ENCODE data around the gene SHBG. TPM values are rescaled to one million over a fixed set of nuclear protein-coding genes. Genes with fewer than 3 reads are reported as not detected.

Gene SHBG
- total RNA-seq, 4 donors from 2014 or later, result 0.83 TPM; not detected in 3

GRCh38 chr17:7611635-7612293 lies 18.2 kb upstream of the SHBG start:
- no peaks in the 10 kb centered on the region for H3K27me3 ChIP-seq
- intact Hi-C loops (cut with DNase I), result no loop called here
- no peak for DNase-seq (ENCODE audit: extremely low spot score)
- TF ChIP-seq POLR2AphosphoS5 (IDR thresholded peaks at IDR 0.05) (no peak), EP300 (IDR thresholded peaks at IDR 0.05) (no peak), POLR2A (IDR thresholded peaks at IDR 0.05; ENCODE audit: low read depth) (no peak)
- TF ChIP-seq, protein P1, sequence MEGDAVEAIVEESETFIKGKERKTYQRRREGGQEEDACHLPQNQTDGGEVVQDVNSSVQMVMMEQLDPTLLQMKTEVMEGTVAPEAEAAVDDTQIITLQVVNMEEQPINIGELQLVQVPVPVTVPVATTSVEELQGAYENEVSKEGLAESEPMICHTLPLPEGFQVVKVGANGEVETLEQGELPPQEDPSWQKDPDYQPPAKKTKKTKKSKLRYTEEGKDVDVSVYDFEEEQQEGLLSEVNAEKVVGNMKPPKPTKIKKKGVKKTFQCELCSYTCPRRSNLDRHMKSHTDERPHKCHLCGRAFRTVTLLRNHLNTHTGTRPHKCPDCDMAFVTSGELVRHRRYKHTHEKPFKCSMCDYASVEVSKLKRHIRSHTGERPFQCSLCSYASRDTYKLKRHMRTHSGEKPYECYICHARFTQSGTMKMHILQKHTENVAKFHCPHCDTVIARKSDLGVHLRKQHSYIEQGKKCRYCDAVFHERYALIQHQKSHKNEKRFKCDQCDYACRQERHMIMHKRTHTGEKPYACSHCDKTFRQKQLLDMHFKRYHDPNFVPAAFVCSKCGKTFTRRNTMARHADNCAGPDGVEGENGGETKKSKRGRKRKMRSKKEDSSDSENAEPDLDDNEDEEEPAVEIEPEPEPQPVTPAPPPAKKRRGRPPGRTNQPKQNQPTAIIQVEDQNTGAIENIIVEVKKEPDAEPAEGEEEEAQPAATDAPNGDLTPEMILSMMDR (IDR thresholded peaks at IDR 0.05), result no peak
- peaks cover 28 to 60% (median 58%) of the 10 kb centered on the region in 4 donors for H3K4me1 ChIP-seq
- 63% methylated on average over 3 of the region's 3 CpGs for WGBS
- H3K36me3 ChIP-seq, result peaks cover 0 to 17% (median 1%) of the 10 kb centered on the region in 4 donors
- H3K9me3 ChIP-seq, result no peaks in the 10 kb centered on the region
- H3K27ac ChIP-seq (replicated peaks in 1 of 4), result no peak overlapping the region
- no peak overlapping the region for H3K4me3 ChIP-seq

GRCh38 chr17:7612294-7612640 lies 17.7 kb upstream of the SHBG start:
- intact Hi-C loops (cut with DNase I), result no loop called here
- WGBS, result 100% methylated on average over 1 of the region's 1 CpG
- DNase-seq (ENCODE audit: extremely low spot score), result no peak
- H3K27me3 ChIP-seq, result no peaks in the 10 kb centered on the region
- no peaks in the 10 kb centered on the region for H3K9me3 ChIP-seq
- H3K4me1 ChIP-seq, result peaks cover 25 to 60% (median 58%) of the 10 kb centered on the region in 4 donors
- TF ChIP-seq, protein P1 (IDR thresholded peaks at IDR 0.05), result no peak
- no peak for TF ChIP-seq EP300 (IDR thresholded peaks at IDR 0.05)
- no peak for TF ChIP-seq POLR2A (IDR thresholded peaks at IDR 0.05; ENCODE audit: low read depth)
- no peak for TF ChIP-seq POLR2AphosphoS5 (IDR thresholded peaks at IDR 0.05)
- H3K27ac ChIP-seq (replicated peaks in 1 of 4), result no peak overlapping the region
- H3K4me3 ChIP-seq, result peak overlapping the region in 1 of 4 donors; percentile 94
- H3K36me3 ChIP-seq, result peaks cover 0 to 17% (median 1%) of the 10 kb centered on the region in 4 donors

DNA sequence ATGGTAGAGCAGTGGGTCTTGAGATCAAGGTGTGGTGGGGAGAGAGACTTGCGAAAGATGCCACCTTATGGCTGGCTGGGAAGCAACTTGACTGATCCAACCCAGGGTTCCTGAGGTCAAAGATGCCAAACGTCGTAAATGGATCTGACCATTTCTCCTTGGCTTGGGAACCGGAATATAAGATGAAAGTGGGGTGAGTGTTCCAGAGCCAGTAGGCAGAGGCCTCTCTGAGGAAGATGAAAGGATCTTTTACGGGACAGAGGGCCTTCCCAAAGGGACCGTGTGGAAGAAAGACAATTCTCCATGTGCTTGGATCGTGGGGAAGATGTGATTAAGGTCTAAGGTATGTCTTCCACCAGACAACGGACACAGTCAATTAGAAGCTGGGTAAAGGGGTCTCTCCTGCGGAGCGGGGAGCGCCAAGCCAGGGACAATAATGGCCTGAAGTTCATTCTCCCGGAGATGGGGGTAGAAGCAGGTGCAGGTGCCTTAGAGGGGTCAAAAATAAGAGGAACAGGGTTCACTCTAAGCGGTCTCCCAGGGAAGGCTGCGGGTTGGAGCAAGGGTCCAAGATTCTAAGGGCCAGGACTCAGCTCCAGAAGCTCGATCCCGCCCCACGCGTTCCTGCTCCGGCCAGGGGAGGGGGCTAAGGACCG lies 16.0 kb upstream of the SHBG start:
- TF ChIP-seq POLR2AphosphoS5 (IDR thresholded peaks at IDR 0.05) (no peak), EP300 (IDR thresholded peaks at IDR 0.05) (no peak), POLR2A (IDR thresholded peaks at IDR 0.05; ENCODE audit: low read depth) (no peak)
- TF ChIP-seq, protein P1 (IDR thresholded peaks at IDR 0.05), result no peak
- Histone ChIP-seq H3K36me3 (peaks cover 0 to 13% (median 1%) of the 10 kb centered on the region in 4 donors), H3K9me3 (no peaks in the 10 kb centered on the region), H3K4me1 (peaks cover 25 to 59% (median 55%) of the 10 kb centered on the region in 4 donors), H3K27me3 (no peaks in the 10 kb centered on the region), H3K4me3 (peak overlapping the region; percentile 81 to 96 (median 92)), H3K27ac (replicated peaks in 1 of 4) (peak overlapping the region; percentile 91 to 98 (median 97))
- intact Hi-C loops (cut with DNase I), result no loop called here
- 12% methylated on average over 15 of the region's 20 CpGs for WGBS
- DNase-seq (ENCODE audit: extremely low spot score), result no peak

DNA sequence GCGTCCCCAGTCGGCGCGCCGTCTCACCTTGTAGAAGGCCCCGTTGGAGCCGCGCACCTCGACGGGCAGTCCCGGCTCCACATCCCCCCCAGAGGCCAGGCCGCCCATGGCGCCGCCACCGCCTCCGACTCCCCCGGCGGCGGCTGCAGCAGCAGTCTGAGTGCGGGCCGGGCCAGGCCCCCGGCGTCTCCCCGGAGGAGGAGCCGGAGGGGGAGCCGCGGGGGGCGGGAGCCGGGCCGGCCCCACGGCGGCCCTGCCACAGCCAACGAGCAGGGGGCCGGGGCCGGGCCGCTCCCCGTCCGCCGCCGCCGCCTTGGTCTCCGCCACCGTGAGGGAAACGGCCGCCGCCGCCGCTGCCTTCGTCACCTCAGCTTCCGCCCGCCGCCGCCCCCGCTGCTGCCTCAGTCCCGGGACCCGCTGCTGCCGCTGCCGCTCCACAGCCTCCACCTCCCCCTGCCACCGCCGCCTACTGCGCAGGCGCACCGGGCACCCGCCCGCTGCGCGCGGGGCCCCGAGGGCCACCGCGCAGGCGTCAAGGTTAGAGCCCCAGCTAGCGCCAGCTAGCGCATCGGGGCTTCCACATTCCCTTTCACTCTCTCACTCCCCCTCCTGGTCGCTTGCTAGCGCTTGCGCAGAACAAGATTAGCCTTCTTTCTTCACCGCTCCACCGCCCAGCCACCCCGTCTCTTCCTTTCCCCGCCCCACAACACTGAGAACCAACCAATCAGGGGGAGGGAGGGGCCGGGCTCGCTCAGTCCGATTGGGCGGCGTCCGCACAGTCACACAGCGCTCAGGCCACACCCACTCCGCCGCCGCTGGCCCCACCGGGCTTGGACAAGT lies 15.3 kb upstream of the SHBG start, which contains the start of gene FXR2:
TSS of gene FXR2 (minus strand) at position 473 of the 840 bp plus-strand sequence. CDS start at position 108, 365 bp downstream.
- intact Hi-C loops (cut with DNase I), result no loop called here
- under 1% methylated on average over 37 of the region's 93 CpGs for WGBS

More for the DNA sequence above, 15.3 kb upstream of the SHBG start, which contains the start of gene FXR2:
- Histone ChIP-seq H3K27me3 (no peaks in the 10 kb centered on the region), H3K9me3 (no peaks in the 10 kb centered on the region), H3K4me3 (peak within 1 kb of the TSS; percentile 81 to 96 (median 92)), H3K27ac (replicated peaks in 1 of 4) (peak within 1 kb of the TSS; percentile 91 to 98 (median 97)), H3K36me3 (peaks cover 0 to 13% (median 1%) of the 10 kb centered on the region in 4 donors), H3K4me1 (peaks cover 25 to 51% (median 48%) of the 10 kb centered on the region in 4 donors)
- peak; percentile 73 for TF ChIP-seq POLR2A (IDR thresholded peaks at IDR 0.05; ENCODE audit: low read depth)
- TF ChIP-seq, protein P1 (IDR thresholded peaks at IDR 0.05), result peak; percentile 48 to 67 (median 63)
- peak; percentile 71 to 90 for TF ChIP-seq POLR2AphosphoS5 (IDR thresholded peaks at IDR 0.05)
- no peak for TF ChIP-seq EP300 (IDR thresholded peaks at IDR 0.05)
- DNase-seq (ENCODE audit: extremely low spot score), result peak; percentile 100

Data from esophagus muscularis mucosa (tissue), 4 donors.